Measurements from ENCODE around the gene ARSB.

ARSB gene

GRCh38 chr5:78961743-78962142 is 23.4 kb downstream of the ARSB start:
- Histone ChIP-seq H3K4me3 (ENCODE audit: low read length) (no peak overlapping the region), H3K36me3 (ENCODE audit: insufficient read depth, low read length) (no peaks in the 10 kb centered on the region), H3K4me1 (ENCODE audit: insufficient read depth, low read length) (no peaks in the 10 kb centered on the region), H3K27me3 (ENCODE audit: insufficient read depth, low read length) (no peaks in the 10 kb centered on the region), H3K9me3 (ENCODE audit: low read length) (no peaks in the 10 kb centered on the region), H2AFZ (ENCODE audit: low read depth, low read length) (no peak overlapping the region)

- Histone ChIP-seq H3K27me3 (ENCODE audit: insufficient read depth, low read length) (no peaks in the 10 kb centered on the region), H3K4me3 (ENCODE audit: low read length) (no peak overlapping the region), H3K9me3 (ENCODE audit: low read length) (peaks cover 2% of the 10 kb centered on the region), H3K4me1 (ENCODE audit: insufficient read depth, low read length) (no peaks in the 10 kb centered on the region), H2AFZ (ENCODE audit: low read depth, low read length) (no peak overlapping the region), H3K36me3 (ENCODE audit: insufficient read depth, low read length) (no peaks in the 10 kb centered on the region)
Measured at GRCh38 chr5:78959767-78960166, 25.3 kb downstream of the ARSB start.

- Histone ChIP-seq H3K27me3 (ENCODE audit: insufficient read depth, low read length) (no peaks in the 10 kb centered on the region), H3K4me3 (ENCODE audit: low read length) (no peak overlapping the region), H3K36me3 (ENCODE audit: insufficient read depth, low read length) (no peaks in the 10 kb centered on the region), H3K4me1 (ENCODE audit: insufficient read depth, low read length) (no peaks in the 10 kb centered on the region), H3K9me3 (ENCODE audit: low read length) (peaks cover 2% of the 10 kb centered on the region), H2AFZ (ENCODE audit: low read depth, low read length) (no peak overlapping the region)
Measured at GRCh38 chr5:78958672-78959445, 26.3 kb downstream of the ARSB start.

- Histone ChIP-seq H2AFZ (ENCODE audit: low read depth, low read length) (no peak overlapping the region), H3K27me3 (ENCODE audit: insufficient read depth, low read length) (no peaks in the 10 kb centered on the region), H3K9me3 (ENCODE audit: low read length) (peaks cover 2% of the 10 kb centered on the region), H3K36me3 (ENCODE audit: insufficient read depth, low read length) (no peaks in the 10 kb centered on the region), H3K4me3 (ENCODE audit: low read length) (no peak overlapping the region), H3K4me1 (ENCODE audit: insufficient read depth, low read length) (no peaks in the 10 kb centered on the region)
Measured at GRCh38 chr5:78956901-78957300, 28.2 kb downstream of the ARSB start.

- no peaks in the 10 kb centered on the region for H3K36me3 ChIP-seq (ENCODE audit: insufficient read depth, low read length)
- H3K4me1 ChIP-seq (ENCODE audit: insufficient read depth, low read length) = no peaks in the 10 kb centered on the region
- H3K4me3 ChIP-seq (ENCODE audit: low read length) = no peak overlapping the region
- no peak overlapping the region for H2AFZ ChIP-seq (ENCODE audit: low read depth, low read length)
- peaks cover 2% of the 10 kb centered on the region for H3K9me3 ChIP-seq (ENCODE audit: low read length)
- H3K27me3 ChIP-seq (ENCODE audit: insufficient read depth, low read length) = no peaks in the 10 kb centered on the region
Measured at GRCh38 chr5:78953092-78953800, 31.9 kb downstream of the ARSB start.

GRCh38 chr5:78930721-78931120 is 54.4 kb downstream of the ARSB start:
- Histone ChIP-seq H3K9me3 (ENCODE audit: low read length) (no peaks in the 10 kb centered on the region), H2AFZ (ENCODE audit: low read depth, low read length) (no peak overlapping the region), H3K36me3 (ENCODE audit: insufficient read depth, low read length) (no peaks in the 10 kb centered on the region), H3K4me1 (ENCODE audit: insufficient read depth, low read length) (peaks cover 10% of the 10 kb centered on the region), H3K27me3 (ENCODE audit: insufficient read depth, low read length) (no peaks in the 10 kb centered on the region), H3K4me3 (ENCODE audit: low read length) (no peak overlapping the region)

GRCh38 chr5:78929833-78930232 is 55.3 kb downstream of the ARSB start:
- H3K27me3 ChIP-seq (ENCODE audit: insufficient read depth, low read length) = no peaks in the 10 kb centered on the region

GRCh38 chr5:78927657-78928282 is 57.3 kb downstream of the ARSB start:
- H3K9me3 ChIP-seq (ENCODE audit: low read length) = no peaks in the 10 kb centered on the region
- no peak overlapping the region for H3K4me3 ChIP-seq (ENCODE audit: low read length)
- no peaks in the 10 kb centered on the region for H3K36me3 ChIP-seq (ENCODE audit: insufficient read depth, low read length)
- H3K4me1 ChIP-seq (ENCODE audit: insufficient read depth, low read length) = peaks cover 10% of the 10 kb centered on the region
- H2AFZ ChIP-seq (ENCODE audit: low read depth, low read length) = no peak overlapping the region
- no peaks in the 10 kb centered on the region for H3K27me3 ChIP-seq (ENCODE audit: insufficient read depth, low read length)

More at GRCh38 chr5:78929833-78930232, 55.3 kb downstream of the ARSB start:
- Histone ChIP-seq H3K4me1 (ENCODE audit: insufficient read depth, low read length) (peaks cover 10% of the 10 kb centered on the region), H3K9me3 (ENCODE audit: low read length) (no peaks in the 10 kb centered on the region), H3K4me3 (ENCODE audit: low read length) (no peak overlapping the region), H2AFZ (ENCODE audit: low read depth, low read length) (no peak overlapping the region), H3K36me3 (ENCODE audit: insufficient read depth, low read length) (no peaks in the 10 kb centered on the region)

- H3K27me3 ChIP-seq (ENCODE audit: insufficient read depth, low read length) = no peaks in the 10 kb centered on the region
- H2AFZ ChIP-seq (ENCODE audit: low read depth, low read length) = no peak overlapping the region
- H3K4me3 ChIP-seq (ENCODE audit: low read length) = no peak overlapping the region
- peaks cover 10% of the 10 kb centered on the region for H3K4me1 ChIP-seq (ENCODE audit: insufficient read depth, low read length)
- no peaks in the 10 kb centered on the region for H3K36me3 ChIP-seq (ENCODE audit: insufficient read depth, low read length)
- no peaks in the 10 kb centered on the region for H3K9me3 ChIP-seq (ENCODE audit: low read length)
Measured at GRCh38 chr5:78926252-78926651, 58.9 kb downstream of the ARSB start.

GRCh38 chr5:78925129-78925876 is 59.8 kb downstream of the ARSB start:
- no peak overlapping the region for H2AFZ ChIP-seq (ENCODE audit: low read depth, low read length)
- H3K36me3 ChIP-seq (ENCODE audit: insufficient read depth, low read length) = no peaks in the 10 kb centered on the region
- no peaks in the 10 kb centered on the region for H3K9me3 ChIP-seq (ENCODE audit: low read length)
- peaks cover 10% of the 10 kb centered on the region for H3K4me1 ChIP-seq (ENCODE audit: insufficient read depth, low read length)
- no peak overlapping the region for H3K4me3 ChIP-seq (ENCODE audit: low read length)
- H3K27me3 ChIP-seq (ENCODE audit: insufficient read depth, low read length) = no peaks in the 10 kb centered on the region

GRCh38 chr5:78923622-78923970 is 61.5 kb downstream of the ARSB start:
- Histone ChIP-seq H3K4me1 (ENCODE audit: insufficient read depth, low read length) (peaks cover 10% of the 10 kb centered on the region), H2AFZ (ENCODE audit: low read depth, low read length) (no peak overlapping the region)

GRCh38 chr5:78922879-78923621 is 62.1 kb downstream of the ARSB start:
- Histone ChIP-seq H3K36me3 (ENCODE audit: insufficient read depth, low read length) (no peaks in the 10 kb centered on the region), H3K4me1 (ENCODE audit: insufficient read depth, low read length) (peaks cover 10% of the 10 kb centered on the region), H2AFZ (ENCODE audit: low read depth, low read length) (no peak overlapping the region), H3K27me3 (ENCODE audit: insufficient read depth, low read length) (no peaks in the 10 kb centered on the region), H3K9me3 (ENCODE audit: low read length) (no peaks in the 10 kb centered on the region), H3K4me3 (ENCODE audit: low read length) (no peak overlapping the region)

More at GRCh38 chr5:78923622-78923970, 61.5 kb downstream of the ARSB start:
- H3K4me3 ChIP-seq (ENCODE audit: low read length) = no peak overlapping the region
- H3K36me3 ChIP-seq (ENCODE audit: insufficient read depth, low read length) = no peaks in the 10 kb centered on the region
- no peaks in the 10 kb centered on the region for H3K27me3 ChIP-seq (ENCODE audit: insufficient read depth, low read length)
- H3K9me3 ChIP-seq (ENCODE audit: low read length) = no peaks in the 10 kb centered on the region
